Measurements from ENCODE around the gene SRGAP2C.
"Not testable (repeated sequence)": the region's sequence is repeated elsewhere in the genome, so short reads cannot be mapped to it uniquely, and the experiment has no call there.

SRGAP2C gene

GRCh38 chr1:121205786-121206711 is 21.3 kb downstream of the SRGAP2C start:
- not testable (repeated sequence) for H3K36me3 Mint-ChIP-seq (ENCODE audit: low read depth); H3K9me3 Mint-ChIP-seq; H3K4me3 Mint-ChIP-seq; H3K4me1 Mint-ChIP-seq (ENCODE audit: low read depth); H3K27me3 Mint-ChIP-seq; H3K27ac Mint-ChIP-seq

DNA sequence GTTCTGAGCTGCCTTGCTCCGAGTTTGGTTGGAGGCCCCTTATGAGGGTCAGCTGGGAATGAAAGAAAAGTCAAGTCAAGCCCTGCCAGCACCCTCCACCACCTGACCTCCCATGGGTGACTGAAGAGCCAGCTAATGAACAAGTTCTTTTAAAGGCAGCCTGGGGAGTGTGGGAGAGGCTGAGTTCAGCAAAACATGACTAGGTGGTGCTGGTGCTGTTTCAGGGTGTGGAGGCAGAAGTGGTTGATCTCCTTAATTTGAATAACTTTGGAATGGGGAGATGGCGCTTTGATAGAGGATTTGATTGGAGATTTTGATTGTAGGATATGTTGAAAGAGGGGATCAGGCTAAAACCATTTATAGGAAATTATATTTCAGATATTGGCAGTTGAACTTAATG is 22.6 kb downstream of the SRGAP2C start:
- not testable (repeated sequence) for H3K27ac Mint-ChIP-seq; H3K27me3 Mint-ChIP-seq; H3K36me3 Mint-ChIP-seq (ENCODE audit: low read depth); H3K9me3 Mint-ChIP-seq; H3K4me3 Mint-ChIP-seq; H3K4me1 Mint-ChIP-seq (ENCODE audit: low read depth)

DNA sequence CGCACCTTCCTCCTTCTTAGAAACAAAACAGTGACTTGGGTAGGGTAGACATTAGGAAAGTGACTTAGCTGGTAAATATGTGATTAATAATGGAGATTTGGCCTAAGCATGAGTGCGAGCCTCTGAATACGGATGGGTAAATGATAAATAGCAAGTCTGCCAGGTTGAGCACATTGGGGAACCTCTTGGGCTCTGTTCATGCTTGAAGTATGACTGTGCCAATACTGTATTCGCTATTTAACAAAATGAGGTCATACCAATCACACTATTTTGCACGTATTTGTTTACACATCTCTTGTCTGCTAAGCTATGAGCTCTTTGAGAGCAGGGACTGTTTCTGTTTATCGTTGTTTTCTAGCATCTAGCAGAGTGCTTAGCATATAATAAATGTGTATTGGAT is 23.6 kb downstream of the SRGAP2C start:
- not testable (repeated sequence) for H3K9me3 Mint-ChIP-seq; H3K36me3 Mint-ChIP-seq (ENCODE audit: low read depth); H3K27me3 Mint-ChIP-seq; H3K27ac Mint-ChIP-seq; H3K4me1 Mint-ChIP-seq (ENCODE audit: low read depth); H3K4me3 Mint-ChIP-seq

- not testable (repeated sequence) for H3K4me1 Mint-ChIP-seq (ENCODE audit: low read depth); H3K36me3 Mint-ChIP-seq (ENCODE audit: low read depth); H3K27ac Mint-ChIP-seq; H3K27me3 Mint-ChIP-seq; H3K4me3 Mint-ChIP-seq; H3K9me3 Mint-ChIP-seq
Measured at GRCh38 chr1:121210778-121211177, 26.0 kb downstream of the SRGAP2C start.

DNA sequence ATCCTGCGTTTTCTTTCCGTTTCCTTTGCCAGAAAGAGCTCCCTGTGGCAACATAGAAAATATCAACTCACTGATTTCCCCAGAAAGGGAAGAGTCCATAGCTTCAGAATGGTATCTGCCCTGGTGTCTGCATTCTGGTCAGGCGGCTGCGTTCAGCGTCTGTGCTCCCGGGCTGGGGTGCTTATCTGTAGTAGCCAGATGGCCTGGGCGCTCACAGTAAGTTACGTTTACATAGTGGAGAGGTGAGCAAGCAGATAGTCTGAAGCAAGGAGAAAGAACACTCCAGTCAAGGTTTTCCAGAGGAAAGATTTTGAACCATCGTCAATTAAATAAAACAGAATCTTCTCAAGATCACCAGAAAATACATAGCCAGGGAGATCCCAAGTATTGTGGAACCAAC is 28.7 kb downstream of the SRGAP2C start:
- H3K27ac Mint-ChIP-seq; H3K36me3 Mint-ChIP-seq (ENCODE audit: low read depth); H3K4me1 Mint-ChIP-seq (ENCODE audit: low read depth); H3K27me3 Mint-ChIP-seq; H3K9me3 Mint-ChIP-seq; H3K4me3 Mint-ChIP-seq: not testable (repeated sequence)

DNA sequence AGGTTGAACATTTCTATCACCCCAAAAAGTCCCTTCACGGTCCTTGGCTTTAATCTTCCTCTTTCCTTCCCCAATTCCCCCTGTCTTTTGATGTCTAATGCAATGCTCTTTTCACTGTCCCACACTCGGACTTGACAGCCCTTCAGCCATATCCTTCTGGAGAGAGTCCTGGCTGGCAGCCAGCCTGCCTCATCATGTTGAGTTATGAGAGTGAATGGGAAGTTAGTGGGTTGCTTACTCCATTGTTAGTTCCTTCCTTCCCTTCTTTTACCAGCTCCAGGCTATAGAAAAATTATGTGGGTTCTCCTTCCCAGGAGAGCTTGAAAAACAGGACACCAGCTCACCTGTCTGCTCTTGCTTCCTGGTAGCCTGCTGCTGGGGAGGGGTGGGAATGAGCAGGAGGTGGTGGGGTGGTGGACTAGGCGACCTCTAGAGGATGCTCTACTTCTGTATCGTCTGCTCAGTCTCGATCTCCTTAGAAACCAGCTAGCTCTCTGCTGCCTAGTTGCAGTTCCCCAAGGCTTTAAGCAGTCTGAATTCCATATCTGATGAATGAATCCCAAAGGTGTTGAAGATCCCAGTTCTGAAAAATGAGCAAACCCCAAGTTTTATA is 29.9 kb downstream of the SRGAP2C start:
- not testable (repeated sequence) for H3K27ac Mint-ChIP-seq; H3K27me3 Mint-ChIP-seq; H3K4me1 Mint-ChIP-seq (ENCODE audit: low read depth); H3K9me3 Mint-ChIP-seq; H3K36me3 Mint-ChIP-seq (ENCODE audit: low read depth); H3K4me3 Mint-ChIP-seq

- not testable (repeated sequence) for H3K27me3 Mint-ChIP-seq; H3K4me3 Mint-ChIP-seq; H3K9me3 Mint-ChIP-seq; H3K27ac Mint-ChIP-seq; H3K4me1 Mint-ChIP-seq (ENCODE audit: low read depth); H3K36me3 Mint-ChIP-seq (ENCODE audit: low read depth)
Measured at GRCh38 chr1:121215699-121216417, 31.1 kb downstream of the SRGAP2C start.

GRCh38 chr1:121216676-121217075 is 31.9 kb downstream of the SRGAP2C start:
- H3K27ac Mint-ChIP-seq; H3K4me1 Mint-ChIP-seq (ENCODE audit: low read depth): not testable (repeated sequence)

GRCh38 chr1:121221770-121222169 is 37.0 kb downstream of the SRGAP2C start:
- H3K27ac Mint-ChIP-seq; H3K36me3 Mint-ChIP-seq (ENCODE audit: low read depth); H3K4me1 Mint-ChIP-seq (ENCODE audit: low read depth); H3K9me3 Mint-ChIP-seq; H3K4me3 Mint-ChIP-seq; H3K27me3 Mint-ChIP-seq: not testable (repeated sequence)

More at GRCh38 chr1:121216676-121217075, 31.9 kb downstream of the SRGAP2C start:
- H3K4me3 Mint-ChIP-seq; H3K9me3 Mint-ChIP-seq; H3K27me3 Mint-ChIP-seq; H3K36me3 Mint-ChIP-seq (ENCODE audit: low read depth): not testable (repeated sequence)

DNA sequence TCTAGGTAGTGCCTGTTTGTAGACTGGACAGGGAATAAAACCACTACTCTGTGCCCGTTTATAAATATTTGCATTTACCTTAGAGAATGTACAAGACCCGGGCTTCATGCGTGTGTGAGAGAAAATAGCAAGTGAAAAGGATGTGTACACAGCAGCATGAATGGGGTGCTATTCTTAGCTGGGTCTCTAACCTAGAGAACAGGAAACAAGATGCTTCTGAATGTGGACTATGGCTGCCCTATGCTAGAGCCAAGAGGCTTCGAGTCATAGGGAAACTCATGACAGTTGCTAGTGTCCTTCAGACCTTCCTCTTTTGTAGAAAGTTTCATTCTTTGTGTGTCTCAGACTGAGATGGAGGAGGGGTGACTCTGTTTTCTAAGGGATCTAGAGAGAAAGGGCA is 39.9 kb downstream of the SRGAP2C start:
- H3K36me3 Mint-ChIP-seq (ENCODE audit: low read depth); H3K27me3 Mint-ChIP-seq; H3K4me1 Mint-ChIP-seq (ENCODE audit: low read depth); H3K9me3 Mint-ChIP-seq; H3K4me3 Mint-ChIP-seq; H3K27ac Mint-ChIP-seq: not testable (repeated sequence)

DNA sequence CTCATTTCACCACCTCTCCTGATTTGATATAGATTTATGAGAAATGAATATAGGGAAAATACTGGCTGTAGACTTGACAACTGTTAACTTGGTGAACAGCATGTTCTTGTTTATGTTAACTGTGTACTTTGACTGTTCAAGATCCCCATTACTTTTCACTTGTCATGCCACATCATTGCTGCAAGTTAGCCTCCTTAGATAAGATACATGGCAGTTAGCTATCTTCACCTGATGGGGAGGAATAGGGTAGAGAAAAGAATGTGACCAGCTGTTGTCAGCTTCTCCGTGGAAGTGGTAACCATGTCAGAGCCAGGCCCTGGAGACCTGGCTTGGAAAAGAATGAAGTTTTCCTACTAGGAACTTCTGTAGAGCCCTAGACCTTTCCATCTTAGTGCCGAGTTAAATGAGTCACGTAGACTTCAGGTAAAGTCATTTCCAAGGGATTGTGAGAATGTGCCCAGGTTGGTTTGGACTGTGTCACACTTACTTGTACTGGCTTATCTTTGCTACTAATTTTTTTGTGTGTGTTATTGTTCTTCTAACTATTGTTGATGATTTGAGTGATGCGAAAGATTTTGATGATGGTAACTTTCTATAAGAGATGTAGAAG is 41.6 kb downstream of the SRGAP2C start:
- H3K4me3 Mint-ChIP-seq; H3K27ac Mint-ChIP-seq; H3K36me3 Mint-ChIP-seq (ENCODE audit: low read depth); H3K27me3 Mint-ChIP-seq; H3K9me3 Mint-ChIP-seq; H3K4me1 Mint-ChIP-seq (ENCODE audit: low read depth): not testable (repeated sequence)

DNA sequence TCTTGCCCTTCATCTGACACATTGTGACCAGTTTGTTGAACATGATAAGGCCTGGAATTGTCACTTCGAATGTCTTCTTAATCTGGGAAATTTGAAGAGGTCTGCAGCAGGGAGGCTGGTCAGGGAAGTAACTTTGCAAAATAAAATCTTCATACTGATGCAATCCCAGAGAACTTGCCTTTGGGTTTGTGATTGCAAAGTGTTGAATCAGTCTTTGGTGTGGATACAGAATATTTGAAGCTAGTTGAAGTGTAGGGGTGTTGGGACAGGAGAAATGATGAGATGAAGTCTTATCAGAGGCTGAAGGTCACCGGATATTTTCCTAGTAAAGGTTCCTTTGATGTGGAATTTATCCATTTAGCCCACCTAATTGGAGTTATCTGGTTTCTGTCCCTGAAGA is 42.1 kb downstream of the SRGAP2C start:
- not testable (repeated sequence) for H3K9me3 Mint-ChIP-seq; H3K27me3 Mint-ChIP-seq; H3K27ac Mint-ChIP-seq; H3K4me1 Mint-ChIP-seq (ENCODE audit: low read depth); H3K36me3 Mint-ChIP-seq (ENCODE audit: low read depth); H3K4me3 Mint-ChIP-seq

DNA sequence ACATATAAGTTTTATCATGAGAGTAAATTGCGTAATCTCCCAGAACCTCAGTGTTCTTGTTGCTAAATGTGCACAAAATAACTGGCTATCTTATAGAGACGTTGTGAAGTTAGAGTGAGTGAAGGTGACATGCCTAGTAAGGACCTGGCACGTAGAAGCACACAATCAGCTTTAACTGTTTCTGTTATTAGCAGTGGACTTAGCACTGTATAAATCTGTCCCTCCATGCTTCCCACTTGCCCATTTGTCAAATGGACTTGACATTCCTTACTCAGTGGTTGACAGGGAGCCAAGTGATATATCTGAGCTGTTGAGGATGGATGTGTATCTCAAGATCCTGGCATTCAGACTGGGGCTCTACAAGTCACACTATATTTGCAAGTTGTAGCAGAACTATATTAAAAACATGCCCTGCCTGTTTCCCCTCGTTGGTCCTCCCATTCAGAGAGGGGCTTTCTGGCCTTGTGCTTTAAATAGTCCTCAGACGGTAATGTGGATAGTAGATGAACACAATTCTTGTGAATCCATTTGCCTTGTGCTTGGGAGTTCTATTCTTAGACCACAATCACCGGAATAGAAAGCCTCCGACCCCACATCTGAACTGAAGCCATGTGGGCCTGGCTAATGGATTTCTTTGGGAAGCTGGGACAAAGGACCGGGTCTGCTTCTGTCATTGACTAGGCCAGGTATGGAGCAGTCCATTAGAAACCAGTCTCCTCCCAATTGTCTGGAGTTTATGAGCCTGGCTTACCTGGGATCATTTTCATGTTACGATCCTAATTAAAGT is 43.0 kb downstream of the SRGAP2C start:
- not testable (repeated sequence) for H3K4me1 Mint-ChIP-seq (ENCODE audit: low read depth); H3K4me3 Mint-ChIP-seq; H3K27ac Mint-ChIP-seq; H3K27me3 Mint-ChIP-seq; H3K36me3 Mint-ChIP-seq (ENCODE audit: low read depth); H3K9me3 Mint-ChIP-seq

GRCh38 chr1:121230636-121231035 is 45.9 kb downstream of the SRGAP2C start:
- not testable (repeated sequence) for H3K4me1 Mint-ChIP-seq (ENCODE audit: low read depth); H3K27ac Mint-ChIP-seq; H3K36me3 Mint-ChIP-seq (ENCODE audit: low read depth); H3K27me3 Mint-ChIP-seq; H3K4me3 Mint-ChIP-seq; H3K9me3 Mint-ChIP-seq
